Measurements from ENCODE around the gene GRIK1.

DNA sequence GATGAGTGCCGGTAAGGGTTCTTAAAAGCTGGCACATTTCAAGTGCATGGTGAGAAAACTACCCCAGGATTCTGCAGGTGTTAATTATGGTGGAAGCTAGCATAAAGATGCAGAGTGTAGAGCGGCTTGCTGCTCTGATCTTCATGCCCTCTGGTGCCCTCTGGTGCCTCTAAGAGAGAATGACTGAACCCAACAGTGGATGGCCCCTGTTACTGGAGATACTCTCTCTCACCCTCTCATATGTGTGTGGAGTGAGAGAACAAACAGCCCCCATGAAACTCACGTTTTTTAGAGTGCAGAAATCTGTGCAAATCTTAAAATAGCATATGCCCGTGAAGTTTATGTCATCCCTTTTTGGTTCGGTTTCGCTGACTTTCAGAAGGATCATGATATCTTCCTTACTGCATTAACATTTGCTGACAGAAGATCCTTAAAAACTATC lies 90.0 kb downstream of the GRIK1 start:
- TF ChIP-seq, protein P1, sequence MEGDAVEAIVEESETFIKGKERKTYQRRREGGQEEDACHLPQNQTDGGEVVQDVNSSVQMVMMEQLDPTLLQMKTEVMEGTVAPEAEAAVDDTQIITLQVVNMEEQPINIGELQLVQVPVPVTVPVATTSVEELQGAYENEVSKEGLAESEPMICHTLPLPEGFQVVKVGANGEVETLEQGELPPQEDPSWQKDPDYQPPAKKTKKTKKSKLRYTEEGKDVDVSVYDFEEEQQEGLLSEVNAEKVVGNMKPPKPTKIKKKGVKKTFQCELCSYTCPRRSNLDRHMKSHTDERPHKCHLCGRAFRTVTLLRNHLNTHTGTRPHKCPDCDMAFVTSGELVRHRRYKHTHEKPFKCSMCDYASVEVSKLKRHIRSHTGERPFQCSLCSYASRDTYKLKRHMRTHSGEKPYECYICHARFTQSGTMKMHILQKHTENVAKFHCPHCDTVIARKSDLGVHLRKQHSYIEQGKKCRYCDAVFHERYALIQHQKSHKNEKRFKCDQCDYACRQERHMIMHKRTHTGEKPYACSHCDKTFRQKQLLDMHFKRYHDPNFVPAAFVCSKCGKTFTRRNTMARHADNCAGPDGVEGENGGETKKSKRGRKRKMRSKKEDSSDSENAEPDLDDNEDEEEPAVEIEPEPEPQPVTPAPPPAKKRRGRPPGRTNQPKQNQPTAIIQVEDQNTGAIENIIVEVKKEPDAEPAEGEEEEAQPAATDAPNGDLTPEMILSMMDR (IDR thresholded peaks at IDR 0.05): peak in 4 of 6 experiments; percentile 9 to 63 (median 44)
- TF ChIP-seq POLR2A (IDR thresholded peaks at IDR 0.05): no peak

Measured in thyroid gland (tissue), 4 donors.